SK-N-SH (cell line): ENCODE measurements around the gene ATE1. TPM values are rescaled to one million over a fixed set of nuclear protein-coding genes. Genes with fewer than 3 reads are reported as not detected.

Experiments used
- CTCF ChIA-PET: fragments of 300-600, 350-600 bp; formaldehyde crosslinking; extraction: SDS; loops from one replicate; lab custom pipeline; 2021; lab: Yijun Ruan, JAX
- POLR2A ChIA-PET: fragments of 350-600 bp; sonication (Branson Sonifier 250); formaldehyde crosslinking; extraction: SDS; loops from one replicate; lab custom pipeline; 2020; ENCODE audit warnings: antibody characterized with exemption, inconsistent platforms; lab: Yijun Ruan, JAX
- DNase-seq: peaks from one replicate; pipeline ENCODE4 v3.0.0; 2012
- H2AFZ ChIP-seq: fragments of 200-600 bp; sonication (generic); 2 replicates; pipeline ENCODE4 v1.8.1; 2016; ENCODE audit warnings: antibody characterized with exemption, mild to moderate bottlenecking, low read depth
- H3F3A ChIP-seq: fragments of 200-600 bp; sonication (generic); replicated peaks from 2 replicates; pipeline ENCODE3; 2016; ENCODE audit warnings: antibody characterized with exemption, mild to moderate bottlenecking; ENCODE audit not compliant: insufficient read depth
- H3K27ac ChIP-seq, 2 experiments: fragments of 200-500 bp in 1 of 2; fragments of 200-600 bp in 1 of 2; sonication (Bioruptor generic) in 1 of 2; sonication (generic), shearing (Covaris generic) in 1 of 2; 2 replicates each; pipeline versions ENCODE4 v1.5.1 to v1.6.1; 2014 to 2016; ENCODE audit warnings: low read depth in 2 of 2, inconsistent platforms in 1 of 2, low read length in 1 of 2, mild to moderate bottlenecking in 1 of 2, mixed read lengths in 1 of 2
- H3K27me3 ChIP-seq: fragments of 200-600 bp; sonication (generic), shearing (Covaris generic); 2 replicates; pipeline ENCODE4 v1.6.1; 2016; ENCODE audit warnings: mixed run types; ENCODE audit not compliant: insufficient read depth
- H3K36me3 ChIP-seq, 2 experiments: fragments of 200-500 bp in 1 of 2; fragments of 200-600 bp in 1 of 2; sonication (Bioruptor generic) in 1 of 2; sonication (generic) in 1 of 2; replicated peaks in 1 of 2; 2 replicates each; pipeline versions ENCODE3 to v1.5.1; 2014 to 2016; ENCODE audit warnings: low read length in 1 of 2, mild to moderate bottlenecking in 1 of 2; ENCODE audit not compliant: insufficient read depth in 2 of 2, control insufficient read depth in 1 of 2
- H3K4me1 ChIP-seq, 2 experiments: fragments of 200-500 bp in 1 of 2; fragments of 200-600 bp in 1 of 2; sonication (Bioruptor generic) in 1 of 2; sonication (generic), shearing (Covaris generic) in 1 of 2; 2 replicates each; pipeline versions ENCODE4 v1.5.1 to v1.6.1; 2014 to 2016; ENCODE audit warnings: low read depth in 1 of 2, low read length in 1 of 2, mixed run types in 1 of 2; ENCODE audit not compliant: insufficient read depth in 2 of 2, control insufficient read depth in 1 of 2
- H3K4me2 ChIP-seq: fragments of 200-600 bp; sonication (generic), shearing (Covaris generic); 2 replicates; pipeline ENCODE4 v1.6.1; 2017; ENCODE audit warnings: mixed run types
- H3K4me3 ChIP-seq, 2 experiments: fragments of 200-500 bp in 1 of 2; fragments of 200-600 bp in 1 of 2; sonication (Bioruptor generic) in 1 of 2; sonication (generic), shearing (Covaris generic) in 1 of 2; 2 replicates each; pipeline versions ENCODE4 v1.5.1 to v1.8.1; 2014 to 2016; ENCODE audit warnings: low read depth in 2 of 2, inconsistent platforms in 1 of 2, low read length in 1 of 2, mild to moderate bottlenecking in 1 of 2, mixed read lengths in 1 of 2, moderate library complexity in 1 of 2
- H3K79me2 ChIP-seq: fragments of 200-600 bp; sonication (generic); 2 replicates; pipeline ENCODE4 v1.8.1; 2017; ENCODE audit warnings: mild to moderate bottlenecking; ENCODE audit not compliant: insufficient read depth
- H3K9ac ChIP-seq: fragments of 200-600 bp; sonication (generic); 2 replicates; pipeline ENCODE4 v1.6.1; 2017; ENCODE audit warnings: mixed run types
- H3K9me2 ChIP-seq: fragments of 200-600 bp; sonication (generic); 2 replicates; pipeline ENCODE4 v1.6.1; 2017; ENCODE audit warnings: mixed run types
- H3K9me3 ChIP-seq: fragments of 200-600 bp; sonication (generic); 2 replicates; pipeline ENCODE4 v1.6.1; 2017; ENCODE audit warnings: mixed run types, mild to moderate bottlenecking, moderate library complexity
- H4K20me1 ChIP-seq: fragments of 200-600 bp; sonication (generic); 2 replicates; pipeline ENCODE4 v1.6.1; 2017; ENCODE audit warnings: mild to moderate bottlenecking, mixed run types; ENCODE audit not compliant: insufficient read depth
- CTCF ChIP-seq: fragments of 200-600 bp; sonication (generic); IDR thresholded peaks from 2 replicates; pipeline ENCODE4 v1.6.1; 2017; ENCODE audit warnings: antibody characterized with exemption, mild to moderate bottlenecking, moderate library complexity
- ELF1 ChIP-seq: IDR thresholded peaks from 2 replicates; pipeline ENCODE4 v1.4.0; 2012
- EP300 ChIP-seq, 2 experiments: IDR thresholded peaks; 2 replicates each; pipeline versions ENCODE4 v1.4.0 to v1.6.1; 2012; ENCODE audit warnings: borderline replicate concordance in 1 of 2, low read depth in 1 of 2, low read length in 1 of 2
- FOSL2 ChIP-seq: IDR thresholded peaks from 2 replicates; pipeline ENCODE4 v1.4.0; 2012; ENCODE audit warnings: low read depth, mild to moderate bottlenecking, moderate library complexity, borderline replicate concordance
- IRF3 ChIP-seq: fragments of 150-350 bp; IDR thresholded peaks from 2 replicates; pipeline ENCODE4 v1.6.1; 2016; ENCODE audit warnings: mild to moderate bottlenecking, low read depth, low read length
- MEF2A ChIP-seq: IDR thresholded peaks from 2 replicates; pipeline ENCODE4 v1.4.0; 2012; ENCODE audit warnings: low read depth, borderline replicate concordance
- NRF1 ChIP-seq: IDR thresholded peaks from 2 replicates; pipeline ENCODE4 v1.6.1; 2012; ENCODE audit warnings: low read depth, mild to moderate bottlenecking, low read length
- PBX3 ChIP-seq: IDR thresholded peaks from 2 replicates; pipeline ENCODE4; 2012
- POLR2AphosphoS5 ChIP-seq: IDR thresholded peaks from 2 replicates; pipeline ENCODE4 v1.6.1; 2012; ENCODE audit warnings: low read depth, low read length
- RXRA ChIP-seq: IDR thresholded peaks from 2 replicates; pipeline ENCODE4 v1.4.0; 2012; ENCODE audit warnings: low read depth, mild to moderate bottlenecking, borderline replicate concordance
- TAF1 ChIP-seq: IDR thresholded peaks from 2 replicates; pipeline ENCODE4 v1.6.1; 2012; ENCODE audit warnings: low read depth, mild to moderate bottlenecking, low read length, moderate library complexity, borderline replicate concordance
- TEAD4 ChIP-seq: IDR thresholded peaks from 2 replicates; pipeline ENCODE4 v1.4.0; 2012; ENCODE audit warnings: mild to moderate bottlenecking, borderline replicate concordance; ENCODE audit not compliant: insufficient read depth
- YY1 ChIP-seq: IDR thresholded peaks from 2 replicates; pipeline ENCODE4 v1.4.0; 2012; ENCODE audit warnings: low read depth, mild to moderate bottlenecking
- WGBS: methylation state at CpG from one replicate; pipeline ENCODE4 v1.1.6; 2017; ENCODE audit warnings: low lambda C conversion rate; 5-methylcytosine and 5-hydroxymethylcytosine counted together
- polyA plus RNA-seq, 3 experiments: library from polyadenylated mRNA; depleted of rRNA; stranded (reverse); fragments of >200 nt; gene quantifications; 2 replicates each; pipeline ENCODE4 v1.2.3, GENCODE V29; 2012
- TF ChIP-seq, protein P1 (sequence below): IDR thresholded peaks from 2 replicates; pipeline ENCODE4 v1.6.1; 2012; ENCODE audit warnings: mild to moderate bottlenecking, low read depth, low read length, moderate library complexity

Gene ATE1
- polyA plus RNA-seq, 1 of the 3 experiments (the other 2 are of a cell fraction) = 6.3 TPM

DNA sequence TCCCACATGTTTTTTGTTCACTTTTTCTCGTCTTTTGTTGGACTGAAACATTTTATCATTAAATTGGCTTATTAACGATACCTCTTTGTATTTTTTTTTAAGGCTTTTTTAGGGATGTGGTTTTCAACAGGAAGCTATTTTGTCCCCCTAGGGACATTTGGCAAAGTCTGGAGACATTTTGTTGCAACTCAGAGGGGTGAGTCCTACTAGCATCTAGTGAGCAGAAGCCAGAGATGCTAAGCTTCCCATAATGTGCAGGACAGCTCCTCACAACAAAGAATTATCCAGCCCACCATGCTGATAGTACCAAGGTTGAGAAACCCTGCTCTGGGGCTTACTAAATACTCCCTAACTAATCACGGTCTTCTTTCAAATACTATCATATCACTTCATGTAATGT, 63.2 kb downstream of the ATE1 start:
- Histone ChIP-seq H2AFZ (no peak overlapping the region), H3K27me3 (no peaks in the 10 kb centered on the region), H3F3A (no peaks in the 10 kb centered on the region), H3K27ac (no peak overlapping the region), H4K20me1 (no peaks in the 10 kb centered on the region), H3K79me2 (no peaks in the 10 kb centered on the region), H3K9me3 (no peaks in the 10 kb centered on the region), H3K4me2 (no peak overlapping the region), H3K4me1 (no peaks in the 10 kb centered on the region; a peak in 1 of 4 replicates), H3K9me2 (no peaks in the 10 kb centered on the region), H3K4me3 (no peak overlapping the region), H3K9ac (no peak overlapping the region), H3K36me3 (peaks cover 14 to 31% of the 10 kb centered on the region in 2 experiments)
- ChIA-PET POLR2A (interaction anchor here (0.7 to 0.8 kb wide), 2 partner anchors 16 to 63 kb away, joined by 3 to 4 read pairs; partner anchors contain the start of gene ATE1), CTCF (interaction anchor here (0.6 to 2.3 kb wide), 4 partner anchors 22 to 278 kb away, joined by 3 to 8 read pairs (median 3); no protein-coding TSS in a partner anchor)
- WGBS = 97% methylated on average over 3 of the region's 3 CpGs
- DNase-seq = no peak
- no peak for TF ChIP-seq YY1
- TF ChIP-seq EP300 (IDR thresholded peaks at IDR 0.05; ENCODE audit: borderline replicate concordance in 1 of 2, low read depth in 1 of 2, low read length in 1 of 2) = no peak
- no peak for TF ChIP-seq CTCF
- no peak for TF ChIP-seq POLR2AphosphoS5
- no peak for TF ChIP-seq IRF3
- no peak for TF ChIP-seq ELF1
- no peak for TF ChIP-seq TAF1
- TF ChIP-seq MEF2A = no peak
- no peak for TF ChIP-seq TEAD4
- no peak for TF ChIP-seq RXRA
- no peak for TF ChIP-seq PBX3

- Histone ChIP-seq H3K36me3 (peaks cover 9 to 27% of the 10 kb centered on the region in 2 experiments), H3K9me2 (no peaks in the 10 kb centered on the region), H3K4me3 (no peak overlapping the region), H2AFZ (no peak overlapping the region), H3F3A (no peaks in the 10 kb centered on the region), H3K79me2 (no peaks in the 10 kb centered on the region), H3K27ac (no peak overlapping the region), H4K20me1 (no peaks in the 10 kb centered on the region), H3K27me3 (no peaks in the 10 kb centered on the region), H3K4me1 (no peaks in the 10 kb centered on the region; a peak in 1 of 4 replicates), H3K4me2 (no peak overlapping the region), H3K9me3 (no peaks in the 10 kb centered on the region), H3K9ac (no peak overlapping the region)
- TF ChIP-seq NRF1 (no peak), FOSL2 (no peak), MEF2A (no peak), EP300 (IDR thresholded peaks at IDR 0.05; ENCODE audit: borderline replicate concordance in 1 of 2, low read depth in 1 of 2, low read length in 1 of 2) (no peak)
- TF ChIP-seq, protein P1, sequence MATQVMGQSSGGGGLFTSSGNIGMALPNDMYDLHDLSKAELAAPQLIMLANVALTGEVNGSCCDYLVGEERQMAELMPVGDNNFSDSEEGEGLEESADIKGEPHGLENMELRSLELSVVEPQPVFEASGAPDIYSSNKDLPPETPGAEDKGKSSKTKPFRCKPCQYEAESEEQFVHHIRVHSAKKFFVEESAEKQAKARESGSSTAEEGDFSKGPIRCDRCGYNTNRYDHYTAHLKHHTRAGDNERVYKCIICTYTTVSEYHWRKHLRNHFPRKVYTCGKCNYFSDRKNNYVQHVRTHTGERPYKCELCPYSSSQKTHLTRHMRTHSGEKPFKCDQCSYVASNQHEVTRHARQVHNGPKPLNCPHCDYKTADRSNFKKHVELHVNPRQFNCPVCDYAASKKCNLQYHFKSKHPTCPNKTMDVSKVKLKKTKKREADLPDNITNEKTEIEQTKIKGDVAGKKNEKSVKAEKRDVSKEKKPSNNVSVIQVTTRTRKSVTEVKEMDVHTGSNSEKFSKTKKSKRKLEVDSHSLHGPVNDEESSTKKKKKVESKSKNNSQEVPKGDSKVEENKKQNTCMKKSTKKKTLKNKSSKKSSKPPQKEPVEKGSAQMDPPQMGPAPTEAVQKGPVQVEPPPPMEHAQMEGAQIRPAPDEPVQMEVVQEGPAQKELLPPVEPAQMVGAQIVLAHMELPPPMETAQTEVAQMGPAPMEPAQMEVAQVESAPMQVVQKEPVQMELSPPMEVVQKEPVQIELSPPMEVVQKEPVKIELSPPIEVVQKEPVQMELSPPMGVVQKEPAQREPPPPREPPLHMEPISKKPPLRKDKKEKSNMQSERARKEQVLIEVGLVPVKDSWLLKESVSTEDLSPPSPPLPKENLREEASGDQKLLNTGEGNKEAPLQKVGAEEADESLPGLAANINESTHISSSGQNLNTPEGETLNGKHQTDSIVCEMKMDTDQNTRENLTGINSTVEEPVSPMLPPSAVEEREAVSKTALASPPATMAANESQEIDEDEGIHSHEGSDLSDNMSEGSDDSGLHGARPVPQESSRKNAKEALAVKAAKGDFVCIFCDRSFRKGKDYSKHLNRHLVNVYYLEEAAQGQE = no peak
- CTCF ChIA-PET = interaction anchor here (0.6 to 1.3 kb wide), 3 partner anchors 32 to 278 kb away, joined by 3 read pairs; no protein-coding TSS in a partner anchor
- WGBS = 94% methylated on average over 3 of the region's 5 CpGs
- POLR2A ChIA-PET = interaction anchor here (0.7 to 0.8 kb wide), 2 partner anchors 17 to 63 kb away, joined by 3 to 4 read pairs; partner anchors contain the start of gene ATE1
- no peak for DNase-seq
Measured at GRCh38 chr10:121864168-121864567, 63.7 kb downstream of the ATE1 start.
